B cell (primary cell): ENCODE results near the gene CPED1.

ENCODE experiments used
- EZH2 ChIP-seq: IDR thresholded peaks from 2 replicates; pipeline ENCODE4 v1.6.1; 2012; ENCODE audit warnings: borderline replicate concordance, low read depth, mild to moderate bottlenecking, moderate library complexity, low read length; ENCODE audit not compliant: insufficient read depth, poor library complexity, severe bottlenecking
- TF ChIP-seq, protein P1 (sequence below): fragments of 200-600 bp; IDR thresholded peaks from one replicate; pipeline ENCODE4 v1.8.0; 2022; ENCODE audit warnings: antibody characterized with exemption, mild to moderate bottlenecking

DNA sequence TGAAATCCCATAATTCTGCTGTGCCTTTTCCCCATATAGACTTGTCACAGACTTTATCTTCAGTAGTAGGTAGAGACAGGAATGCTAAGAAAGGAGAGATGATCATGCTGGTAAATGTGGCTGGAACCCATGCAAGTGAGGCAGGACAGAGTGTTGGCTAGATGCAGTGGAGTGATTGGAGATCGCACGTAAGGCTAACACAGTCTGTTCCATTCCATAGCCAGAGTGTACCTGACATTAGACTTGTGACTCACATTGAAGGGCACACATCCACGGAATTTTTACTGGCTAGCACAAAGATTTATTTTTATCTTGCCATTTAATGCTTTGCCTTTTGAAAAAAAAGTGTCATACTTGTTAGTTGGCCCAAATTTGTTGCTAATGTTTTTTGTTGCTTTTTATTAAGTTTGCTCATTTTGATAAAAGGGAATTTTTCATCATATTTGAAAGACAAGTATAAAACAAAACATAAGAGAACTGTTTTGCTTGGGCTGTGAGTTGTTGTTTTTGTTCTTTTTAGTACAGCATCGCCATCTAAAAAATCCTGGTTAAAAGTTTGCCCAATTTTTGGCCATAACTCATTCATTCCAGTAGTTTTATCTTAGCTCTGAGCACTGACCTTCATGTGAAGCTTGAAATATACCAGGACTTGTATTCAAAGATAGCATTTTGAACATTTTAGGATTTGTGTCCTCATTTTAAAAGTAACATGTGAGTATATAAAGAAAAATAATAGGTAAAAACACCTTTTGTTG lies 81.0 kb downstream of the CPED1 start:
- TF ChIP-seq, protein P1, sequence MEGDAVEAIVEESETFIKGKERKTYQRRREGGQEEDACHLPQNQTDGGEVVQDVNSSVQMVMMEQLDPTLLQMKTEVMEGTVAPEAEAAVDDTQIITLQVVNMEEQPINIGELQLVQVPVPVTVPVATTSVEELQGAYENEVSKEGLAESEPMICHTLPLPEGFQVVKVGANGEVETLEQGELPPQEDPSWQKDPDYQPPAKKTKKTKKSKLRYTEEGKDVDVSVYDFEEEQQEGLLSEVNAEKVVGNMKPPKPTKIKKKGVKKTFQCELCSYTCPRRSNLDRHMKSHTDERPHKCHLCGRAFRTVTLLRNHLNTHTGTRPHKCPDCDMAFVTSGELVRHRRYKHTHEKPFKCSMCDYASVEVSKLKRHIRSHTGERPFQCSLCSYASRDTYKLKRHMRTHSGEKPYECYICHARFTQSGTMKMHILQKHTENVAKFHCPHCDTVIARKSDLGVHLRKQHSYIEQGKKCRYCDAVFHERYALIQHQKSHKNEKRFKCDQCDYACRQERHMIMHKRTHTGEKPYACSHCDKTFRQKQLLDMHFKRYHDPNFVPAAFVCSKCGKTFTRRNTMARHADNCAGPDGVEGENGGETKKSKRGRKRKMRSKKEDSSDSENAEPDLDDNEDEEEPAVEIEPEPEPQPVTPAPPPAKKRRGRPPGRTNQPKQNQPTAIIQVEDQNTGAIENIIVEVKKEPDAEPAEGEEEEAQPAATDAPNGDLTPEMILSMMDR = no peak
- TF ChIP-seq EZH2 = no peak
